ENCODE measurements around the gene TJP1. TPM values are rescaled to one million over a fixed set of nuclear protein-coding genes. Genes with fewer than 3 reads are reported as not detected.
"Not testable (repeated sequence)": the region's sequence is repeated elsewhere in the genome, so short reads cannot be mapped to it uniquely, and the experiment has no call there.

TJP1 gene
- total RNA-seq, 4 donors from 2014 or later, result 88.0 to 165 (median 93.9) TPM

GRCh38 chr15:29788433-29789034 lies 33.7 kb downstream of the TJP1 start:
- DNase-seq (ENCODE audit: low spot score), result no peak
- no peak for ATAC-seq (ENCODE audit: low FRiP score)
- TF ChIP-seq, protein P1, sequence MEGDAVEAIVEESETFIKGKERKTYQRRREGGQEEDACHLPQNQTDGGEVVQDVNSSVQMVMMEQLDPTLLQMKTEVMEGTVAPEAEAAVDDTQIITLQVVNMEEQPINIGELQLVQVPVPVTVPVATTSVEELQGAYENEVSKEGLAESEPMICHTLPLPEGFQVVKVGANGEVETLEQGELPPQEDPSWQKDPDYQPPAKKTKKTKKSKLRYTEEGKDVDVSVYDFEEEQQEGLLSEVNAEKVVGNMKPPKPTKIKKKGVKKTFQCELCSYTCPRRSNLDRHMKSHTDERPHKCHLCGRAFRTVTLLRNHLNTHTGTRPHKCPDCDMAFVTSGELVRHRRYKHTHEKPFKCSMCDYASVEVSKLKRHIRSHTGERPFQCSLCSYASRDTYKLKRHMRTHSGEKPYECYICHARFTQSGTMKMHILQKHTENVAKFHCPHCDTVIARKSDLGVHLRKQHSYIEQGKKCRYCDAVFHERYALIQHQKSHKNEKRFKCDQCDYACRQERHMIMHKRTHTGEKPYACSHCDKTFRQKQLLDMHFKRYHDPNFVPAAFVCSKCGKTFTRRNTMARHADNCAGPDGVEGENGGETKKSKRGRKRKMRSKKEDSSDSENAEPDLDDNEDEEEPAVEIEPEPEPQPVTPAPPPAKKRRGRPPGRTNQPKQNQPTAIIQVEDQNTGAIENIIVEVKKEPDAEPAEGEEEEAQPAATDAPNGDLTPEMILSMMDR (IDR thresholded peaks at IDR 0.05), result no peak

GRCh38 chr15:29787767-29788166 lies 34.5 kb downstream of the TJP1 start:
- ATAC-seq (ENCODE audit: low FRiP score) (no peak), DNase-seq (ENCODE audit: low spot score) (no peak)
- TF ChIP-seq, protein P1 (IDR thresholded peaks at IDR 0.05), result no peak

DNA sequence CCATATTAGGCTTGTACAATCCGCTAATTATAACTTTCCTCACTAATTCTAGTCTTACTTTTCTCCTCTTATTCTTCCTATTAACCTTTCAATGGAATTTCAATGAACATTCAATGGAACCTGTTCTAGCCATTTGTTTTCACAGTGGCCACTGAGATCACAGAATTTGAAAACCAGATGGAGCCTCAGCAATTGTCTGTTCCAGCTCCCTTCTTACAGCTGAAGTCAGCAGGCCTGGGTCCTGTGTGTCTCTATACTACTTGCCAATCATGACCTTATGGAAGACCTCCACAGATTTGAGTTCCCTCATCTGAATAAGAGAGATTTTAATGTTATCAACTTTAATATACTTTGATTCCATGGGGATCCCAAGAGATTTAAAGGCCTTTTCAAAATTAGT lies 36.6 kb downstream of the TJP1 start:
- no peak for DNase-seq (ENCODE audit: low spot score)
- no peak for ATAC-seq (ENCODE audit: low FRiP score)
- TF ChIP-seq, protein P1 (IDR thresholded peaks at IDR 0.05), result no peak

GRCh38 chr15:29785136-29785535 lies 37.1 kb downstream of the TJP1 start:
- TF ChIP-seq, protein P1 (IDR thresholded peaks at IDR 0.05), result no peak
- no peak for DNase-seq (ENCODE audit: low spot score)
- no peak for ATAC-seq (ENCODE audit: low FRiP score)

DNA sequence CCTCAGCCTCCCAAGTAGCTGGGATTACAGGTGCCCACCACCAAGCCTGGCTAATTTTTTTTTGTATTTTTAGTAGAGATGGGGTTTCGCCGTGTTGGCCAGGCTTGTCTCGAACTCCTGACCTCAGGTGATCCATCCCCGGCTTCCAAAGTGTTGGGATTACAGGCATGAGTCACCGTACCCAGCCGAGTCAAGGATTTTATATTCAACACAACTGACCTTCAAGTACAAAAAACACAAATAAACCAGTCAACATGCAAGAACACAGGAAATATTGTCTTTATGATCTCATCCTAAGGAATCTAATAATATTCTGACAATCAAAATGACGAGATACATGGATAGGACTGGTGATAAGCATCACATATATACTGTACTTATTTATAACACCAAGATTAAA lies 37.9 kb downstream of the TJP1 start:
- TF ChIP-seq, protein P1 (IDR thresholded peaks at IDR 0.05), result no peak
- DNase-seq (ENCODE audit: low spot score), result no peak
- no peak for ATAC-seq (ENCODE audit: low FRiP score)

- not testable (repeated sequence) for DNase-seq (ENCODE audit: low spot score); ATAC-seq (ENCODE audit: low FRiP score)
These were observed 39.5 kb downstream of the TJP1 start for GRCh38 chr15:29782816-29783215.

DNA sequence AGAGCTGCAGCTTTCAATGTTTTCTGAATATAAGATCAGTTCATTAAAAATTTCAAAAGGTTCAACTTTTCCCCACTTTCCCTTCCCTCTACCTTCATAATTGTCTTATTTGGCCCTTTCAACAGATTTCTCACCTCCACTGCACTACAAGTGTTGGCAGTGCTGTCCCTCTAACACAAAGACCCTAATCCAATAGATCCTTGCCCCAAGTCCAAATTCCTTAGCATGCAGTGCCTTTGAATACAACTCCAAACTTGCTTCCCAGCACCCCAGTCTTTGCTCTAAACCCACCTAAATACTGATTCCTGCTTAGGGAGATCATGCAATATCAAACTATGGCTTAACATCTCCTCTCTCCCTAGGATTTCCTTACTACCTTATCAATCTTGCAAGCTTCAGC lies 43.9 kb downstream of the TJP1 start:
- DNase-seq (ENCODE audit: low spot score), result no peak
- no peak for ATAC-seq (ENCODE audit: low FRiP score)
- TF ChIP-seq, protein P1 (IDR thresholded peaks at IDR 0.05), result no peak
